Adrenal gland (tissue), 12 donors: ENCODE measurements around the gene MICOS13. TPM values are rescaled to one million over a fixed set of nuclear protein-coding genes. Genes with fewer than 3 reads are reported as not detected.
A peak's percentile ranks its signal among the peaks of the same experiment; 100 is the strongest.
"Not testable (repeated sequence)": the region's sequence is repeated elsewhere in the genome, so short reads cannot be mapped to it uniquely, and the experiment has no call there.

ENCODE experiments used
- DNase-seq, 7 donors: peaks; one replicate each; pipeline ENCODE4 v3.0.0-alpha.2; 2019 to 2020
- H3K27ac ChIP-seq, 5 donors: fragments of 200-600 bp; sonication (generic) in 4 of 5; 1 replicate in 3 of 5; 2 replicates in 2 of 5; pipeline versions ENCODE4 v1.5.1 to v1.8.0; 2016 to 2020; ENCODE audit warnings: mild to moderate bottlenecking in 1 of 5
- H3K27me3 ChIP-seq: fragments of 200-600 bp; 2 replicates; pipeline ENCODE4 v1.8.0; 2021
- H3K36me3 ChIP-seq, 2 donors: fragments of 200-600 bp; replicated peaks in 1 of 2; 1 replicate in 1 of 2; 2 replicates in 1 of 2; pipeline versions ENCODE4 v1.5.1 to v1.8.0; 2018 to 2022
- H3K4me1 ChIP-seq, 2 donors: fragments of 200-600 bp; replicated peaks in 1 of 2; 1 replicate in 1 of 2; 2 replicates in 1 of 2; pipeline versions ENCODE4 v1.5.1 to v1.8.0; 2018 to 2021
- H3K4me3 ChIP-seq, 4 donors: fragments of 200-600 bp; sonication (generic) in 3 of 4; one replicate each; pipeline ENCODE4 v1.5.1; 2016 to 2018
- H3K9me3 ChIP-seq, 3 donors: fragments of 200-600 bp; sonication (generic) in 1 of 3; replicated peaks in 1 of 3; 1 replicate in 2 of 3; 2 replicates in 1 of 3; pipeline versions ENCODE4 v1.5.1 to v1.8.0; 2016 to 2021
- POLR2A ChIP-seq, 2 donors: fragments of 450-650 bp; IDR thresholded peaks; one replicate each; pipeline ENCODE4 v1.6.1; 2017; ENCODE audit warnings: antibody characterized with exemption in 2 of 2, mild to moderate bottlenecking in 2 of 2, moderate library complexity in 1 of 2
- WGBS, 4 donors: extraction: QIAGEN DNeasy Blood & Tissue Kit in 2 of 4; methylation state at CpG; one replicate each; pipeline versions ENCODE4 v1.1.5 to v1.1.7; 2013 to 2017; 5-methylcytosine and 5-hydroxymethylcytosine counted together
- intact Hi-C, 2 donors: fragments of 100-400 bp; cut with DNase I; formaldehyde crosslinking; loops; one replicate each; pipeline versions ENCODE4 v1.14.1 to v1.15.0; 2022 to 2023
- polyA plus RNA-seq, 3 donors: library from polyadenylated mRNA; stranded (reverse); fragments of 200-250 nt in 2 of 3; fragments of 350-450 nt in 1 of 3; fragmentation: Illumina TruSeq in 1 of 3; extraction: RNeasy Lipid Tissue Mini Kit (QIAGEN cat#74804) in 1 of 3; gene quantifications; one replicate each; pipeline ENCODE4 v1.2.3, GENCODE V29; 2013 to 2014
- total RNA-seq, 9 donors: library from RNA; depleted of rRNA in 4 of 9; stranded (reverse); fragments of >200 nt in 4 of 9; fragments of 120-200 nt in 1 of 9; fragmentation: NEBNext Ultra II Directional in 1 of 9; extraction: Animal tissue kit (Norgen Biotek cat#: 25700) in 1 of 9; gene quantifications; one replicate each; pipeline versions ENCODE4 v1.1.0 to v1.2.4, GENCODE V29; 2013 to 2023
- TF ChIP-seq, protein P1 (sequence below), 6 experiments: fragments of 450-650 bp in 4 of 6; fragments of 200-600 bp in 2 of 6; sonication (generic) in 1 of 6; IDR thresholded peaks; 1 replicate in 5 of 6; 2 replicates in 1 of 6; pipeline versions ENCODE4 v1.5.1 to v1.8.0; 2016 to 2021; ENCODE audit warnings: antibody characterized with exemption in 6 of 6, mild to moderate bottlenecking in 2 of 6, moderate library complexity in 1 of 6
- donor health status: healthy with polysubstance abuse.
- donor health status: Bipolar disorder and iron deficiency.
- donor health status: DM: yes; HTN: yes; CAD: no.
- donor health status: DM: no; HTN: no; CAD: no.
- donor health status: DM: no; HTN: no; CAD: no.
- donor health status: DM: yes; HTN: yes; CAD: no.

Gene MICOS13
- total and polyA plus RNA-seq, 12 donors, result 23.4 to 211 (median 66.2) TPM

GRCh38 chr19:5706876-5707573, 26.7 kb upstream of the MICOS13 start:
- no peak for TF ChIP-seq POLR2A (IDR thresholded peaks at IDR 0.05)
- TF ChIP-seq, protein P1, sequence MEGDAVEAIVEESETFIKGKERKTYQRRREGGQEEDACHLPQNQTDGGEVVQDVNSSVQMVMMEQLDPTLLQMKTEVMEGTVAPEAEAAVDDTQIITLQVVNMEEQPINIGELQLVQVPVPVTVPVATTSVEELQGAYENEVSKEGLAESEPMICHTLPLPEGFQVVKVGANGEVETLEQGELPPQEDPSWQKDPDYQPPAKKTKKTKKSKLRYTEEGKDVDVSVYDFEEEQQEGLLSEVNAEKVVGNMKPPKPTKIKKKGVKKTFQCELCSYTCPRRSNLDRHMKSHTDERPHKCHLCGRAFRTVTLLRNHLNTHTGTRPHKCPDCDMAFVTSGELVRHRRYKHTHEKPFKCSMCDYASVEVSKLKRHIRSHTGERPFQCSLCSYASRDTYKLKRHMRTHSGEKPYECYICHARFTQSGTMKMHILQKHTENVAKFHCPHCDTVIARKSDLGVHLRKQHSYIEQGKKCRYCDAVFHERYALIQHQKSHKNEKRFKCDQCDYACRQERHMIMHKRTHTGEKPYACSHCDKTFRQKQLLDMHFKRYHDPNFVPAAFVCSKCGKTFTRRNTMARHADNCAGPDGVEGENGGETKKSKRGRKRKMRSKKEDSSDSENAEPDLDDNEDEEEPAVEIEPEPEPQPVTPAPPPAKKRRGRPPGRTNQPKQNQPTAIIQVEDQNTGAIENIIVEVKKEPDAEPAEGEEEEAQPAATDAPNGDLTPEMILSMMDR (IDR thresholded peaks at IDR 0.05), result no peak
- peak in 3 of 7 donors; percentile 26 to 33 (median 28) for DNase-seq
- Histone ChIP-seq H3K27me3 (no peaks in the 10 kb centered on the region), H3K9me3 (no peaks in the 10 kb centered on the region), H3K4me3 (no peak overlapping the region), H3K36me3 (peaks cover 0 to 83% of the 10 kb centered on the region in 2 donors), H3K27ac (no peak overlapping the region), H3K4me1 (peaks cover 0 to 20% of the 10 kb centered on the region in 2 donors)
- intact Hi-C loops, result no loop called here
- 91 to 93% (median 93%) methylated on average over 20 to 35 of the region's 35 CpGs for WGBS, 4 donors

DNA sequence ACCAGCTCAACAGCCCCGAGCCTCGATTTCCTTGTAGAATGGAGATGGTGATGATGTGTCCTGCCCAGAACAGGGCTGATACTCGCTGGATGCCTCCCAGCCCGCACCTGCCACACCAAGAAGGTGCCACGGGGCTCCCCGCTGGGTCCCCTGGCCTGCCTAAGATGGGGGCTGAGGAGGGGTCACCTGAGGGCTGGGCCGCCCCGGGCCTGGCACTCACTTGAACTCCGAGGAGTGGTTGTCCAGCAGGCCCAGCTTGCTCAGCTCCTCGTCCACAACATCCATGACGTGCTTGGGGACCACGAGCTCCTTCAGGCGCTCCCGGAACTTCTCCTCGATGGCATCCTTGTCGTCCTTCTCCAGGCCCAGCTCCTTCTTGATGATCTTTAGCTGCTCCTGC, 25.2 kb upstream of the MICOS13 start:
- no peaks in the 10 kb centered on the region for H3K9me3 ChIP-seq
- 66 to 86% (median 84%) methylated on average over 6 to 16 of the region's 16 CpGs for WGBS, 4 donors
- no peak for TF ChIP-seq POLR2A (IDR thresholded peaks at IDR 0.05)
- TF ChIP-seq, protein P1 (IDR thresholded peaks at IDR 0.05), result no peak
- intact Hi-C loops, result no loop called here
- peak in 2 of 7 donors; percentile 34 to 35 for DNase-seq
- peaks cover 0 to 74% of the 10 kb centered on the region in 2 donors for H3K36me3 ChIP-seq
- H3K4me1 ChIP-seq, result peaks cover 0 to 20% of the 10 kb centered on the region in 2 donors
- H3K27ac ChIP-seq, result peak overlapping the region in 1 of 5 donors; percentile 79
- H3K4me3 ChIP-seq, result no peak overlapping the region
- H3K27me3 ChIP-seq, result no peaks in the 10 kb centered on the region

DNA sequence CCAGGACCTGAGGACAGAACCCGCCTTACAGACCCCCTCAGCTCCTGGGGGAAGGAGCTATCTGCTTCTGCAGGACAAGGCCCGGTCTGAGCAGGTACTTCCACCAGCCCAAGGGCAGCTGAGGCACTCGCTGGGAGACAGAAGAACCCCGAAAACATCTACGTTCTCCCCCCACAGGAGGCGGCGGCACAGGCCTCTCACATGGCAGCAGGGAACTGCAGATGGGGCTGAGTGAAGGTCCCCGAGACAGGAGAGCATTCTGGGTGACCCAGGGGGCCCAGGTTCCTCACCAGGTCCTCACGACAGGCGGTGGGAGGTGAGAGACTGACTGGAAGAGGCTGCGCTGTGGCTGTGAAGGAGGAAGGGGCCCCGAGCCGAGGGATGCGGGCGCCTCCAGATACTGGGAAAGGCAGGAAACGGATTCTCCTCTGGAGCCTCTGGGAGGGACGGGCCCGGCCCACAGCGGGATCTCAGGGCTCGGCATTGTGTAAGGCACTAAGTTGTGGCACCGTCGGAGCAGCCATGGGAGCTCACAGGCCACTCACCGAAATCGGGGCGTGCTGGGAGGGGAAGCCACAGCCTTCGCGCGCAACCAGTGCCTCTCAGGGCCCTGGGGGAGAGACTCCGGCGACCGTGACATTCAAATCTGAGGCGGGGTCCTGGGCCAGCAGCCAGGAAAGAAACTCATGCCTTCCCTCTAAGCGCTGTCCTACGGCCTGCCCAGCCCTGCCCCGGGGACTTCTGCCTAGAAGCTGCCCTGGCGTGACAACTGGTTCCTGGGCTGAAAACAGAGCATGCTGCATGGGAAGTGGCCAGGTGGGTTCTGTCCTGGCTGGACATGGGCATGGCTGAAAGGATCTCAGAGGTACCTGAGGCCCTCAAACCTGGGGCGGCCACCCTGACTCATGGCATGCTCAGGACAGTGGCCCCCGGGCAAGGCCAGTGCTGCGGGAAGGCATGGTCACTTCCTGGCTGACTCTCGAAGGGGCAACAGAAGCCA, 23.8 kb upstream of the MICOS13 start:
- WGBS, 4 donors, result 84 to 96% (median 89%) methylated on average over 21 to 40 of the region's 40 CpGs
- Histone ChIP-seq H3K27ac (peak overlapping the region in 3 of 5 donors; percentile 65 to 87 (median 79)), H3K4me3 (no peak overlapping the region), H3K4me1 (peaks cover 0 to 17% of the 10 kb centered on the region in 2 donors), H3K36me3 (peaks cover 0 to 76% of the 10 kb centered on the region in 2 donors), H3K27me3 (no peaks in the 10 kb centered on the region), H3K9me3 (no peaks in the 10 kb centered on the region)
- DNase-seq, result no peak
- intact Hi-C loops, result no loop called here
- TF ChIP-seq, protein P1 (IDR thresholded peaks at IDR 0.05), result no peak
- TF ChIP-seq POLR2A (IDR thresholded peaks at IDR 0.05), result no peak

- intact Hi-C loops, H3K4me3 ChIP-seq, DNase-seq, H3K27me3 ChIP-seq, H3K9me3 ChIP-seq, H3K27ac ChIP-seq: not testable (repeated sequence)
- WGBS, 4 donors, result 79 to 90% methylated on average over 6 to 12 of the region's 28 CpGs; no CpG with 5 or more reads in 2 of the 4 donors
- Histone ChIP-seq H3K4me1 (peaks cover 4 to 20% of the 10 kb centered on the region in 2 donors), H3K36me3 (peaks cover 0 to 70% of the 10 kb centered on the region in 2 donors)
Measured at GRCh38 chr19:5702053-5702410, 21.7 kb upstream of the MICOS13 start.
